GM12878 (cell line): ENCODE measurements around the gene LIPE. TPM values are rescaled to one million over a fixed set of nuclear protein-coding genes. Genes with fewer than 3 reads are reported as not detected.

Source experiments
- ATAC-seq: fragments of 200-7000 bp; cut with Tn5 transposase; 3 replicates; pipeline ENCODE4 v1.9.1; 2020; ENCODE audit warnings: mild to moderate bottlenecking, moderate library complexity
- BruUV-seq: library from RNA; stranded (reverse); fragments of 400-500 nt; replicated peaks from 2 replicates; lab custom pipeline; 2021; lab: Mats Ljungman, UMichigan
- CTCF ChIA-PET: fragments of 300-600 bp; sonication (Branson Sonifier 250); formaldehyde crosslinking; extraction: SDS; loops from one replicate; lab custom pipeline; 2021; ENCODE audit warnings: inconsistent platforms; lab: Yijun Ruan, JAX
- POLR2A ChIA-PET: fragments of 350-600 bp; formaldehyde crosslinking; extraction: SDS; loops from one replicate; lab custom pipeline; 2021; ENCODE audit warnings: inconsistent platforms; lab: Charles Lee
- RAD21 ChIA-PET: fragments of 300-600 bp; sonication (Branson Sonifier 250); formaldehyde crosslinking; loops from one replicate; lab custom pipeline; 2023; ENCODE audit warnings: antibody characterized with exemption; ENCODE audit not compliant: unreplicated experiment; lab: Charles Lee
- SMC1A ChIA-PET: fragments of 300-600 bp; sonication (Branson Sonifier 250); formaldehyde crosslinking; loops from one replicate; lab custom pipeline; 2023; ENCODE audit not compliant: unreplicated experiment, uncharacterized antibody; lab: Charles Lee
- DNase-seq: peaks from one replicate; pipeline ENCODE4 v3.0.0-alpha.2; 2011; ENCODE audit warnings: low read depth, low spot score
- FAIRE-seq: peaks from 3 replicates; lab custom pipeline; 2011; peaks lifted over from hg19 to GRCh38; lab: Jason Lieb, UNC
- H2AFZ ChIP-seq: 2 replicates; pipeline ENCODE4 v1.6.0; 2011; ENCODE audit warnings: low read depth, low read length, control low read depth; ENCODE audit not compliant: control insufficient read depth
- H3K27ac ChIP-seq: 2 replicates; pipeline ENCODE4 v1.5.1; 2011; ENCODE audit warnings: control low read depth; ENCODE audit not compliant: control insufficient read depth, insufficient read depth
- H3K27me3 ChIP-seq, 2 experiments: replicated peaks in 1 of 2; 2 replicates each; pipeline versions ENCODE4 v1.6.0 to v1.6.1; 2011; ENCODE audit warnings: low read length in 1 of 2; ENCODE audit not compliant: control insufficient read depth in 2 of 2, insufficient read depth in 2 of 2
- H3K36me3 ChIP-seq, 2 experiments: 2 replicates each; pipeline ENCODE4 v1.5.1; 2011; ENCODE audit warnings: low read length in 1 of 2; ENCODE audit not compliant: control insufficient read depth in 2 of 2, insufficient read depth in 2 of 2
- H3K4me1 ChIP-seq: 2 replicates; pipeline ENCODE4 v1.6.1; 2011; ENCODE audit warnings: mild to moderate bottlenecking, low read length, moderate library complexity, mixed read lengths; ENCODE audit not compliant: control insufficient read depth, insufficient read depth
- H3K4me2 ChIP-seq: 2 replicates; pipeline ENCODE4 v1.6.0; 2011; ENCODE audit warnings: control low read depth; ENCODE audit not compliant: control insufficient read depth, insufficient read depth
- H3K4me3 ChIP-seq: fragments of 200-600 bp; sonication (generic); 2 replicates; pipeline ENCODE4 v1.5.1; 2016
- H3K79me2 ChIP-seq: 2 replicates; pipeline ENCODE4 v1.6.0; 2011; ENCODE audit warnings: low read length; ENCODE audit not compliant: control insufficient read depth, insufficient read depth
- H3K9ac ChIP-seq: 2 replicates; pipeline ENCODE4 v1.8.0; 2011; ENCODE audit warnings: low read length, control low read depth, mixed read lengths; ENCODE audit not compliant: control insufficient read depth, insufficient read depth
- H3K9me3 ChIP-seq: replicated peaks from 3 replicates; pipeline ENCODE4 v1.5.1; 2011; ENCODE audit warnings: mild to moderate bottlenecking, low read length; ENCODE audit not compliant: control insufficient read depth, insufficient read depth
- H4K20me1 ChIP-seq: 2 replicates; pipeline ENCODE4 v1.6.0; 2011; ENCODE audit not compliant: control insufficient read depth, insufficient read depth
- EP300 ChIP-seq, 2 experiments: fragments of 150-350 bp in 1 of 2; IDR thresholded peaks; 2 replicates each; pipeline ENCODE4 v1.6.1; 2011 to 2012; ENCODE audit warnings: low read depth in 2 of 2, low read length in 2 of 2, borderline replicate concordance in 1 of 2, improper control_type of control experiment in 1 of 2, inconsistent platforms in 1 of 2; ENCODE audit not compliant: control insufficient read depth in 1 of 2
- MAX ChIP-seq: IDR thresholded peaks from 2 replicates; pipeline ENCODE4 v1.6.1; 2012; ENCODE audit warnings: low read depth, low read length, improper control_type of control experiment
- MYB ChIP-seq: fragments of 150-350 bp; IDR thresholded peaks from 2 replicates; pipeline ENCODE4 v1.6.1; 2014; ENCODE audit warnings: mild to moderate bottlenecking, low read depth, low read length, borderline replicate concordance
- NR2F1 ChIP-seq: fragments of 450-650 bp; conservative IDR thresholded peaks from 2 replicates; pipeline ENCODE4 v1.6.1; 2017; ENCODE audit warnings: mild to moderate bottlenecking
- RUNX3 ChIP-seq: IDR thresholded peaks from 2 replicates; pipeline ENCODE4 v1.6.1; 2012; ENCODE audit warnings: low read length, inconsistent platforms
- STAT3 ChIP-seq: IDR thresholded peaks from 2 replicates; pipeline ENCODE4 v1.6.1; 2011; ENCODE audit warnings: low read depth, low read length, improper control_type of control experiment
- SUPT20H ChIP-seq: IDR thresholded peaks from 2 replicates; pipeline ENCODE4 v1.6.1; 2011; ENCODE audit warnings: low read depth, mild to moderate bottlenecking, low read length, moderate library complexity, borderline replicate concordance; ENCODE audit not compliant: control insufficient read depth
- TCF7 ChIP-seq: IDR thresholded peaks from 2 replicates; pipeline ENCODE4 v1.6.1; 2014; ENCODE audit warnings: antibody characterized with exemption, borderline replicate concordance
- ZBTB4 ChIP-seq: fragments of 450-650 bp; formaldehyde crosslinking; IDR thresholded peaks from 2 replicates; pipeline ENCODE4 v1.4.0; 2022; ENCODE audit warnings: mild to moderate bottlenecking, moderate library complexity
- WGBS: methylation state at CpG from one replicate; pipeline ENCODE4 v1.1.6; 2016; ENCODE audit warnings: low lambda C conversion rate; ENCODE audit not compliant: insufficient replicate concordance, insufficient coverage; ENCODE audit errors: missing lambda C conversion rate; 5-methylcytosine and 5-hydroxymethylcytosine counted together
- in situ Hi-C: fragments of 300-500 bp; cut with MboI; formaldehyde crosslinking; loops from 9 replicates; pipeline ENCODE4 v1.14.3; 2018; ENCODE audit warnings: mixed read lengths
- intact Hi-C: fragments of 100-400 bp; cut with micrococcal nuclease; formaldehyde crosslinking; loops from one replicate; pipeline ENCODE4 v1.14.2; 2022; ENCODE audit not compliant: unreplicated experiment
- polyA plus RNA-seq, 11 experiments: library from polyadenylated mRNA; depleted of rRNA in 4 of 11; unstranded in 6 of 11; stranded (reverse) in 5 of 11; fragments of >200 nt; fragmentation: Nextera tagmentation in 4 of 11; fragmentation: Illumina TruSeq in 1 of 11; extraction: Ambion mirVana in 4 of 11; extraction: Trizol in 1 of 11; gene quantifications; 1 replicate in 1 of 11; 2 replicates in 10 of 11; pipeline versions ENCODE4 v1.2.1 to v1.2.3, GENCODE V29; 2011 to 2016; ENCODE audit warnings: inconsistent platforms in 2 of 11, missing spikeins in 2 of 11, low read depth in 1 of 11
- total RNA-seq, 4 experiments: library from RNA; depleted of rRNA in 3 of 4; stranded (reverse); fragments of >200 nt in 3 of 4; fragmentation: Illumina TruSeq in 1 of 4; extraction: Trizol in 1 of 4; gene quantifications; 2 replicates each; pipeline versions ENCODE4 v1.2.1 to v1.2.3, GENCODE V29; 2013 to 2021
- TF ChIP-seq, protein P1 (sequence below): IDR thresholded peaks from 2 replicates; pipeline ENCODE4 v1.6.1; 2011; ENCODE audit warnings: mild to moderate bottlenecking, low read depth, low read length, moderate library complexity; ENCODE audit not compliant: insufficient replicate concordance
- TF ChIP-seq, protein P2 (sequence below): fragments of 450-650 bp; IDR thresholded peaks from 2 replicates; pipeline ENCODE4 v1.6.1; 2018; ENCODE audit warnings: mild to moderate bottlenecking, low read depth, moderate library complexity; ENCODE audit not compliant: partially characterized antibody

The LIPE gene
- total and polyA plus RNA-seq, 10 of the 15 experiments (the other 5 are each of a cell fraction or from before 2014, with no cell fraction given), result 0.02 to 33.3 (median 9.5) TPM

DNA sequence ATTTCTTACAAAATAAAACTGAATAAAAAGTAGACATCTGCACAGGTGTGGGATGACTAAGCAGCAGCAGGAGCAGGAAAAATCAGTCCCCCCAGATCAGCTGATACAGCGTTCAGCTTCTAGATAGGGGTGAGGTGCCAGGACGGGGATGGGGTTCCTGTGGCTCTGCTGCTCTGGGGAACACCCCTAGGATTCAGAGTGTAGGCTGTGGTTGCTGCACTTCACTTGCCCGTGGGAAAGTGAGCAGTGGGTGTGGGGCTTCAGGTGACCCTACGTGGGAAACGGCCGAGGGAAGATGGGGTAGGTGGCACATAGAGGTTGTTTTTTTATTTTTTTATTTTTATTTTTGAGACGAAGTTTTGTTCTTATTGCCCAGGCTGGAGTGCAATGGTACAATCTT lies 18.8 kb upstream of the LIPE start:
- H3K4me2 ChIP-seq, result no peak overlapping the region
- intact Hi-C loops, result no loop called here
- no peaks in the 10 kb centered on the region for H3K9me3 ChIP-seq
- H3K4me3 ChIP-seq, result no peak overlapping the region
- no peaks in the 10 kb centered on the region for H3K27me3 ChIP-seq
- SMC1A ChIA-PET, result interaction anchor here (0.8 to 1.3 kb wide), 2 partner anchors 83 to 85 kb away, joined by 3 to 4 read pairs; no protein-coding TSS in a partner anchor
- H3K79me2 ChIP-seq, result no peaks in the 10 kb centered on the region
- 0 out of 2 replicates have a peak, but pooled peaks cover 3% of the 10 kb centered on the region for H3K4me1 ChIP-seq
- RAD21 ChIA-PET, result interaction anchor here (1.5 to 1.8 kb wide), 2 partner anchors 20 to 83 kb away, joined by 4 read pairs; partner anchors contain the start of gene CEACAM1
- H4K20me1 ChIP-seq, result no peaks in the 10 kb centered on the region
- ATAC-seq, result no peak
- H3K9ac ChIP-seq, result no peak overlapping the region
- no peaks in the 10 kb centered on the region for H3K36me3 ChIP-seq
- 29% methylated on average over 7 of the region's 7 CpGs for WGBS
- CTCF ChIA-PET, result interaction anchor here (0.6 to 2.3 kb wide), 7 partner anchors 7 to 90 kb away, joined by 3 to 8 read pairs (median 4); no protein-coding TSS in a partner anchor
- POLR2A ChIA-PET, result no interaction called here
- no peak for FAIRE-seq
- H3K27ac ChIP-seq, result no peak overlapping the region
- no peak for DNase-seq
- in situ Hi-C loops, result no loop called here
- TF ChIP-seq, protein P1, sequence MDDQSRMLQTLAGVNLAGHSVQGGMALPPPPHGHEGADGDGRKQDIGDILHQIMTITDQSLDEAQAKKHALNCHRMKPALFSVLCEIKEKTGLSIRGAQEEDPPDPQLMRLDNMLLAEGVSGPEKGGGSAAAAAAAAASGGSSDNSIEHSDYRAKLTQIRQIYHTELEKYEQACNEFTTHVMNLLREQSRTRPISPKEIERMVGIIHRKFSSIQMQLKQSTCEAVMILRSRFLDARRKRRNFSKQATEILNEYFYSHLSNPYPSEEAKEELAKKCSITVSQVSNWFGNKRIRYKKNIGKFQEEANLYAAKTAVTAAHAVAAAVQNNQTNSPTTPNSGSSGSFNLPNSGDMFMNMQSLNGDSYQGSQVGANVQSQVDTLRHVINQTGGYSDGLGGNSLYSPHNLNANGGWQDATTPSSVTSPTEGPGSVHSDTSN, result no peak
- no peak for TF ChIP-seq ZBTB4 (CRISPR knock-in tag)
- no peak for TF ChIP-seq STAT3
- TF ChIP-seq TCF7, result no peak
- TF ChIP-seq RUNX3, result no peak
- no peak for TF ChIP-seq MAX
- TF ChIP-seq MYB, result no peak
- TF ChIP-seq, protein P2, sequence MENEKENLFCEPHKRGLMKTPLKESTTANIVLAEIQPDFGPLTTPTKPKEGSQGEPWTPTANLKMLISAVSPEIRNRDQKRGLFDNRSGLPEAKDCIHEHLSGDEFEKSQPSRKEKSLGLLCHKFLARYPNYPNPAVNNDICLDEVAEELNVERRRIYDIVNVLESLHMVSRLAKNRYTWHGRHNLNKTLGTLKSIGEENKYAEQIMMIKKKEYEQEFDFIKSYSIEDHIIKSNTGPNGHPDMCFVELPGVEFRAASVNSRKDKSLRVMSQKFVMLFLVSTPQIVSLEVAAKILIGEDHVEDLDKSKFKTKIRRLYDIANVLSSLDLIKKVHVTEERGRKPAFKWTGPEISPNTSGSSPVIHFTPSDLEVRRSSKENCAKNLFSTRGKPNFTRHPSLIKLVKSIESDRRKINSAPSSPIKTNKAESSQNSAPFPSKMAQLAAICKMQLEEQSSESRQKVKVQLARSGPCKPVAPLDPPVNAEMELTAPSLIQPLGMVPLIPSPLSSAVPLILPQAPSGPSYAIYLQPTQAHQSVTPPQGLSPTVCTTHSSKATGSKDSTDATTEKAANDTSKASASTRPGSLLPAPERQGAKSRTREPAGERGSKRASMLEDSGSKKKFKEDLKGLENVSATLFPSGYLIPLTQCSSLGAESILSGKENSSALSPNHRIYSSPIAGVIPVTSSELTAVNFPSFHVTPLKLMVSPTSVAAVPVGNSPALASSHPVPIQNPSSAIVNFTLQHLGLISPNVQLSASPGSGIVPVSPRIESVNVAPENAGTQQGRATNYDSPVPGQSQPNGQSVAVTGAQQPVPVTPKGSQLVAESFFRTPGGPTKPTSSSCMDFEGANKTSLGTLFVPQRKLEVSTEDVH, result no peak
- TF ChIP-seq SUPT20H, result no peak
- no peak for TF ChIP-seq EP300 (IDR thresholded peaks at IDR 0.05; ENCODE audit: borderline replicate concordance in 1 of 2, control insufficient read depth in 1 of 2, low read depth in 2 of 2, low read length in 2 of 2)
- TF ChIP-seq NR2F1, result no peak
- H2AFZ ChIP-seq, result no peak overlapping the region
- BruUV-seq, result no TSS peak
